A673 (cell line): ENCODE results near the gene ROBO2. TPM values are rescaled to one million over a fixed set of nuclear protein-coding genes. Genes with fewer than 3 reads are reported as not detected.
A peak's percentile ranks its signal among the peaks of the same experiment; 100 is the strongest.

Source experiments
- BruUV-seq: library from RNA; stranded (reverse); fragments of 400-500 nt; replicated peaks from 2 replicates; lab custom pipeline; 2021; lab: Mats Ljungman, UMichigan
- CTCF ChIA-PET: fragments of 300-600 bp; sonication (Branson Sonifier 250); formaldehyde crosslinking; loops from one replicate; lab custom pipeline; 2022; ENCODE audit warnings: antibody characterized with exemption; lab: Charles Lee
- POLR2A ChIA-PET: fragments of 300-600 bp; sonication (Branson Sonifier 250); formaldehyde crosslinking; loops from one replicate; lab custom pipeline; 2022; ENCODE audit warnings: antibody characterized with exemption; ENCODE audit not compliant: low non-redundant PET; lab: Charles Lee
- DNase-seq: peaks from one replicate; pipeline ENCODE4 v3.0.0-alpha.2; 2015; ENCODE audit warnings: low spot score
- H3K27ac ChIP-seq: fragments of 200-600 bp; sonication (generic); 2 replicates; pipeline ENCODE4 v1.5.1; 2016; ENCODE audit warnings: mixed run types, low read depth, mild to moderate bottlenecking, mixed read lengths, antibody characterized with exemption, low read length; ENCODE audit not compliant: poor library complexity, severe bottlenecking
- H3K27me3 ChIP-seq: fragments of 200-600 bp; sonication (generic); replicated peaks from 2 replicates; pipeline ENCODE4 v1.6.1; 2017; ENCODE audit warnings: mixed run types, low read depth, mild to moderate bottlenecking, mixed read lengths, antibody characterized with exemption, low read length; ENCODE audit not compliant: insufficient read depth, poor library complexity
- H3K36me3 ChIP-seq: fragments of 200-600 bp; sonication (generic); 2 replicates; pipeline ENCODE4 v1.6.1; 2016; ENCODE audit warnings: mixed run types, mild to moderate bottlenecking, mixed read lengths, antibody characterized with exemption, low read length; ENCODE audit not compliant: insufficient read depth, poor library complexity, severe bottlenecking
- H3K4me1 ChIP-seq: fragments of 200-600 bp; sonication (generic); 2 replicates; pipeline ENCODE4 v1.6.1; 2017; ENCODE audit warnings: mixed run types, mild to moderate bottlenecking, mixed read lengths, antibody characterized with exemption, low read length; ENCODE audit not compliant: insufficient read depth, poor library complexity, severe bottlenecking
- H3K4me3 ChIP-seq: fragments of 200-600 bp; sonication (generic); 2 replicates; pipeline ENCODE4 v1.5.1; 2016; ENCODE audit warnings: low read depth, mixed run types, mild to moderate bottlenecking, mixed read lengths, low read length; ENCODE audit not compliant: poor library complexity, severe bottlenecking
- H3K9me3 ChIP-seq: fragments of 200-600 bp; sonication (generic); 2 replicates; pipeline ENCODE4 v1.6.1; 2016; ENCODE audit warnings: mixed run types, low read depth, mild to moderate bottlenecking, mixed read lengths, antibody characterized with exemption, low read length; ENCODE audit not compliant: poor library complexity, severe bottlenecking
- EZH2 ChIP-seq: fragments of 200-600 bp; sonication (generic); IDR thresholded peaks from 2 replicates; pipeline ENCODE4 v1.6.1; 2017; ENCODE audit warnings: borderline replicate concordance, low read depth, mild to moderate bottlenecking, mixed read lengths, antibody characterized with exemption, low read length; ENCODE audit not compliant: poor library complexity, severe bottlenecking
- intact Hi-C: fragments of 100-400 bp; cut with micrococcal nuclease; formaldehyde crosslinking; loops from one replicate; pipeline ENCODE4 v1.10.0; 2022; ENCODE audit not compliant: unreplicated experiment
- total RNA-seq: library from RNA; stranded (reverse); gene quantifications from 2 replicates; pipeline ENCODE4 v1.2.3, GENCODE V29; 2021
- TF ChIP-seq, protein P1 (sequence below): fragments of 300-800, 200-600 bp; sonication (generic); conservative IDR thresholded peaks from 2 replicates; pipeline ENCODE4 v1.5.1; 2017; ENCODE audit warnings: low read depth, mild to moderate bottlenecking, antibody characterized with exemption, low read length, moderate library complexity, mixed read lengths

ROBO2 gene
- total RNA-seq, 1 experiment from 2014 or later = 17.5 TPM

DNA sequence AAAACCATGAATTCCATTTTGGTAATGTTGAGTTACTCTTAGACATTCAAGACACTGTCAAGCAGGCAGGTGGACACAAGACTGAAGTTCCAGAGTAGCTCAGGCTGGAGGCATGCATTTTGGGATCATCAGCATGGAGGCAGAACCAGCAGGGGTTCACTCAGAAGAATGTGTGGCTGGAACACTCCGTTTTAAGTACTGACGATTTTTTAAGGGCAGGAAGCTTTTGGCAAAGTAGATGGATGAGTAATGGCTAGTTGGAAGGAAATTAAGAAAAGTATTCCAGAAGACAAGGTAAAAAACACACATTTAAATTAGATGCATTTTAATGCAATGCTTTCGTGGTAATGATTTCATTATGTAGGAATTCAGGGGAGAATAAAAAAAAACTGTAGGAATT lies 420.4 kb downstream of the ROBO2 start:
- POLR2A ChIA-PET = no interaction called here
- H3K27ac ChIP-seq = no peak overlapping the region

DNA sequence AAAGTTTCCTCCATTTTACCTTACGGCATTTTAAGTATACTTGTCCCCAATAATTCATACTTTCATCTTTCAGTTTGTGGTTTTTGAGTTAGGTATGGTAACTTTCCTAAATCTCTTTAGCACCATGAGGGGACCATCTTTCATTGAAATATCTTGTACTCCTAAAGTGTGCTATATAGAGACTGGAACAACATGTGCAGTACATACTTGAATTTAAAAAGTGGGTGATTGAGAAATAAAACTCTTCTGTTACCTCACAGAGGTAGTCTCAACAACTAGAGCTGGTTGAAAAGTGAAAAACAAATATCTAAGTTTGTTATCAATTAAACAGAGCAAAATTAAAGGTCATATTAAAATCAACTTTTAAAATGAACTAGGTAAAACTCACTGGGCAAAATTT lies 423.1 kb downstream of the ROBO2 start:
- Histone ChIP-seq H3K4me3 (no peak overlapping the region), H3K27me3 (no peaks in the 10 kb centered on the region), H3K4me1 (peaks cover 35% of the 10 kb centered on the region), H3K27ac (no peak overlapping the region), H3K9me3 (no peaks in the 10 kb centered on the region), H3K36me3 (no peaks in the 10 kb centered on the region)
- DNase-seq = no peak
- TF ChIP-seq, protein P1, sequence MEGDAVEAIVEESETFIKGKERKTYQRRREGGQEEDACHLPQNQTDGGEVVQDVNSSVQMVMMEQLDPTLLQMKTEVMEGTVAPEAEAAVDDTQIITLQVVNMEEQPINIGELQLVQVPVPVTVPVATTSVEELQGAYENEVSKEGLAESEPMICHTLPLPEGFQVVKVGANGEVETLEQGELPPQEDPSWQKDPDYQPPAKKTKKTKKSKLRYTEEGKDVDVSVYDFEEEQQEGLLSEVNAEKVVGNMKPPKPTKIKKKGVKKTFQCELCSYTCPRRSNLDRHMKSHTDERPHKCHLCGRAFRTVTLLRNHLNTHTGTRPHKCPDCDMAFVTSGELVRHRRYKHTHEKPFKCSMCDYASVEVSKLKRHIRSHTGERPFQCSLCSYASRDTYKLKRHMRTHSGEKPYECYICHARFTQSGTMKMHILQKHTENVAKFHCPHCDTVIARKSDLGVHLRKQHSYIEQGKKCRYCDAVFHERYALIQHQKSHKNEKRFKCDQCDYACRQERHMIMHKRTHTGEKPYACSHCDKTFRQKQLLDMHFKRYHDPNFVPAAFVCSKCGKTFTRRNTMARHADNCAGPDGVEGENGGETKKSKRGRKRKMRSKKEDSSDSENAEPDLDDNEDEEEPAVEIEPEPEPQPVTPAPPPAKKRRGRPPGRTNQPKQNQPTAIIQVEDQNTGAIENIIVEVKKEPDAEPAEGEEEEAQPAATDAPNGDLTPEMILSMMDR = no peak
- no peak for TF ChIP-seq EZH2
- BruUV-seq = no TSS peak
- intact Hi-C loops = no loop called here
- CTCF ChIA-PET = no interaction called here
- POLR2A ChIA-PET = no interaction called here

More for the DNA sequence above, 420.4 kb downstream of the ROBO2 start:
- peak; percentile 52 for DNase-seq
- no peak for TF ChIP-seq EZH2
- TF ChIP-seq, protein P1 = no peak
- BruUV-seq = no TSS peak
- intact Hi-C loops = no loop called here
- Histone ChIP-seq H3K9me3 (no peaks in the 10 kb centered on the region), H3K27me3 (no peaks in the 10 kb centered on the region), H3K4me1 (peaks cover 20% of the 10 kb centered on the region), H3K36me3 (no peaks in the 10 kb centered on the region), H3K4me3 (no peak overlapping the region)
- CTCF ChIA-PET = no interaction called here

DNA sequence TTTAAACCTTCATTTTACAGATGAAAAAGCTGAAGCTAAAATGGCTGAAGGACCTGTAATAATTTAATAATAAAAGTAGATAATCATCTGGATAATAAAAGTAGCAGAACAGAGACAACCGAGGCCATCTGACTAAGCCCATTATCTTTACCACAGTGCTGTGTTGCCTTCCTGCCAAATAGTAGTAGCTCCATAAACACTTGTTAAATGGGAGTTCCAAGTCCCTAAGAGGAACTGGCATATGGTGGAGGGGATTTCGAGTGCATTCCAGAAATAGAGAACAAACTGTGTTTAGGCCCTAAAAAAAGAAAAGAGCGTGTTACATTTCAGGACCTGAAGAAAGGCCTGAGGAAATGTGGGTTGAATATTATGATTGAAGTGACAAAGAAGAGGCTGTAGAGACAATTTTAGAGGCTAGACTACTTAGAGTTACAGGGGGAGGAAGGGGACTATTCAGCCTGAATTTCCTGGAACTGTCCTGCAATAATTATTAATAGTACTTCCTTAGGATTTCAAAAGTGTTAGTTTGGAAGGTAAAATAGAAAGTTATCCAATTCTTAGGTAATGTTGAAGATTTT lies 424.3 kb downstream of the ROBO2 start:
- no peak for TF ChIP-seq EZH2
- TF ChIP-seq, protein P1 = no peak
- Histone ChIP-seq H3K4me1 (peaks cover 36% of the 10 kb centered on the region), H3K4me3 (no peak overlapping the region), H3K9me3 (no peaks in the 10 kb centered on the region), H3K27me3 (no peaks in the 10 kb centered on the region), H3K36me3 (no peaks in the 10 kb centered on the region), H3K27ac (peak overlapping the region; percentile 66)
- DNase-seq = peak; percentile 37
- ChIA-PET CTCF (no interaction called here), POLR2A (no interaction called here)
- no TSS peak for BruUV-seq
- intact Hi-C loops = no loop called here
